SU-DHL-6 (cell line): ENCODE data around the gene DCLK1.

Experiments
- EZH2phosphoT487 ChIP-seq: fragments of 200-600 bp; sonication (generic), shearing (Covaris generic); conservative IDR thresholded peaks from 2 replicates; pipeline ENCODE4 v1.6.1; 2018; ENCODE audit warnings: mild to moderate bottlenecking, antibody characterized with exemption, low read length, moderate library complexity, mixed read lengths
- TF ChIP-seq, protein P1 (sequence below): fragments of 200-600 bp; sonication (generic); IDR thresholded peaks from one replicate; pipeline ENCODE4 v1.5.1; 2017; ENCODE audit warnings: antibody characterized with exemption, mild to moderate bottlenecking, low read length, moderate library complexity; ENCODE audit not compliant: insufficient read depth, poor library complexity, severe bottlenecking

DNA sequence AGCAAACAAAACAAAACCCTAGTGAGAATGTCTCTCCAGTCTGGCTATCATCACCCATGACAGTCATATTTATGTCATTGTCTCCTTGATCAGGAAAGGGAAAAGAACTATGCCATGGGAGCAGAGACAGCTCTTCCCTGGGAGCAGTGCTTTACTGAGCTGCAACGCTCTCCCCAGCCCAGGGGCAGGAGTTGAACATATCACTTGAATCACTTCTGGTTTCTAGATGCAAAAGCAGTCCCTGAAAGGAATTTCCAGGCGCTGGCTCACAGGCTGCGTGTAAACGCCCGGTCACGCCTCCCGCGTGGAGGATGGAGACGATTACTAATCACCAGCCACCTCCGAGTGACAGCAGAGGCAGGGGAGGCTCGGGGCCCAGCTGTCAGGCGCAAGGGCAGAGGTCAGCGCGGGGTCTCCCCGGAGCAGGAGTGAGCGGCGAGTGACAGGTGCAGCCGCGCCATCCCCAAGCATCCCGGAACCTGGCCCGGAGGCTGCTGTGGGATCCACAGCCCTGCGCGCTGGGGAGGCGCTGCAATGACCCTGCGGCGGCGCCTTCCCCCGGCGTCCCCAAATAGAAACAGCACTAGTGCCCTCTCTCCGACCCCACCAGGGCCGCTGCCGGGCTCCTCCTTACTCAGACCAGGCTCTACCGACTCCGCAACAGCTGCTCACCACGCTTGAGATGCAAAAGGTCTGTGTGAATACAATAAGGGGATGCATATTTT is 23.5 kb upstream of the DCLK1 start:
- TF ChIP-seq, protein P1, sequence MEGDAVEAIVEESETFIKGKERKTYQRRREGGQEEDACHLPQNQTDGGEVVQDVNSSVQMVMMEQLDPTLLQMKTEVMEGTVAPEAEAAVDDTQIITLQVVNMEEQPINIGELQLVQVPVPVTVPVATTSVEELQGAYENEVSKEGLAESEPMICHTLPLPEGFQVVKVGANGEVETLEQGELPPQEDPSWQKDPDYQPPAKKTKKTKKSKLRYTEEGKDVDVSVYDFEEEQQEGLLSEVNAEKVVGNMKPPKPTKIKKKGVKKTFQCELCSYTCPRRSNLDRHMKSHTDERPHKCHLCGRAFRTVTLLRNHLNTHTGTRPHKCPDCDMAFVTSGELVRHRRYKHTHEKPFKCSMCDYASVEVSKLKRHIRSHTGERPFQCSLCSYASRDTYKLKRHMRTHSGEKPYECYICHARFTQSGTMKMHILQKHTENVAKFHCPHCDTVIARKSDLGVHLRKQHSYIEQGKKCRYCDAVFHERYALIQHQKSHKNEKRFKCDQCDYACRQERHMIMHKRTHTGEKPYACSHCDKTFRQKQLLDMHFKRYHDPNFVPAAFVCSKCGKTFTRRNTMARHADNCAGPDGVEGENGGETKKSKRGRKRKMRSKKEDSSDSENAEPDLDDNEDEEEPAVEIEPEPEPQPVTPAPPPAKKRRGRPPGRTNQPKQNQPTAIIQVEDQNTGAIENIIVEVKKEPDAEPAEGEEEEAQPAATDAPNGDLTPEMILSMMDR: no peak
- no peak for TF ChIP-seq EZH2phosphoT487
